ENCODE measurements around the gene L3MBTL3. TPM values are rescaled to one million over a fixed set of nuclear protein-coding genes. Genes with fewer than 3 reads are reported as not detected.

The L3MBTL3 gene
- total RNA-seq, 1 donor from 2014 or later = 3.2 TPM

GRCh38 chr6:130187335-130188206, 169.2 kb downstream of the L3MBTL3 start:
- no peaks in the 10 kb centered on the region for H3K9me3 ChIP-seq (replicated peaks)
- no peaks in the 10 kb centered on the region for H3K4me1 ChIP-seq
- no peak for TF ChIP-seq CTCF (IDR thresholded peaks at IDR 0.05; ENCODE audit: borderline replicate concordance)
- no peaks in the 10 kb centered on the region for H3K36me3 ChIP-seq
- no peak for DNase-seq
- intact Hi-C loops (cut with micrococcal nuclease) = no loop called here
- no peaks in the 10 kb centered on the region for H3K27me3 ChIP-seq (ENCODE audit: low read depth)
- no peak overlapping the region for H3K4me3 ChIP-seq
- no peak overlapping the region for H3K27ac ChIP-seq (replicated peaks)

GRCh38 chr6:130188207-130188899, 170.0 kb downstream of the L3MBTL3 start:
- no peak for DNase-seq
- no peak for TF ChIP-seq CTCF (IDR thresholded peaks at IDR 0.05; ENCODE audit: borderline replicate concordance)
- Histone ChIP-seq H3K9me3 (replicated peaks) (no peaks in the 10 kb centered on the region), H3K36me3 (no peaks in the 10 kb centered on the region), H3K27me3 (ENCODE audit: low read depth) (no peaks in the 10 kb centered on the region), H3K4me1 (no peaks in the 10 kb centered on the region), H3K4me3 (no peak overlapping the region), H3K27ac (replicated peaks) (no peak overlapping the region)
- intact Hi-C loops (cut with micrococcal nuclease) = no loop called here

GRCh38 chr6:130189531-130190397, 171.4 kb downstream of the L3MBTL3 start:
- Histone ChIP-seq H3K27me3 (ENCODE audit: low read depth) (no peaks in the 10 kb centered on the region), H3K9me3 (replicated peaks) (no peaks in the 10 kb centered on the region)

More at GRCh38 chr6:130189531-130190397, 171.4 kb downstream of the L3MBTL3 start:
- Histone ChIP-seq H3K36me3 (no peaks in the 10 kb centered on the region), H3K4me3 (no peak overlapping the region), H3K4me1 (no peaks in the 10 kb centered on the region), H3K27ac (replicated peaks) (no peak overlapping the region)
- DNase-seq = no peak
- intact Hi-C loops (cut with micrococcal nuclease) = no loop called here
- no peak for TF ChIP-seq CTCF (IDR thresholded peaks at IDR 0.05; ENCODE audit: borderline replicate concordance)

Other genes starting within 250 kb of the L3MBTL3 start
- not detected for gene TMEM244, start 157.3 kb upstream of the L3MBTL3 start, total RNA-seq
- not detected for gene SAMD3, start 204.4 kb downstream of the L3MBTL3 start, total RNA-seq

Data from left ventricle myocardium inferior (tissue), 1 donor.